ENCODE measurements around the gene PCDHGA10. TPM values are rescaled to one million over a fixed set of nuclear protein-coding genes. Genes with fewer than 3 reads are reported as not detected.
"Not testable (repeated sequence)": the region's sequence is repeated elsewhere in the genome, so short reads cannot be mapped to it uniquely, and the experiment has no call there.

The PCDHGA10 gene
- 8.9 TPM for total RNA-seq

DNA sequence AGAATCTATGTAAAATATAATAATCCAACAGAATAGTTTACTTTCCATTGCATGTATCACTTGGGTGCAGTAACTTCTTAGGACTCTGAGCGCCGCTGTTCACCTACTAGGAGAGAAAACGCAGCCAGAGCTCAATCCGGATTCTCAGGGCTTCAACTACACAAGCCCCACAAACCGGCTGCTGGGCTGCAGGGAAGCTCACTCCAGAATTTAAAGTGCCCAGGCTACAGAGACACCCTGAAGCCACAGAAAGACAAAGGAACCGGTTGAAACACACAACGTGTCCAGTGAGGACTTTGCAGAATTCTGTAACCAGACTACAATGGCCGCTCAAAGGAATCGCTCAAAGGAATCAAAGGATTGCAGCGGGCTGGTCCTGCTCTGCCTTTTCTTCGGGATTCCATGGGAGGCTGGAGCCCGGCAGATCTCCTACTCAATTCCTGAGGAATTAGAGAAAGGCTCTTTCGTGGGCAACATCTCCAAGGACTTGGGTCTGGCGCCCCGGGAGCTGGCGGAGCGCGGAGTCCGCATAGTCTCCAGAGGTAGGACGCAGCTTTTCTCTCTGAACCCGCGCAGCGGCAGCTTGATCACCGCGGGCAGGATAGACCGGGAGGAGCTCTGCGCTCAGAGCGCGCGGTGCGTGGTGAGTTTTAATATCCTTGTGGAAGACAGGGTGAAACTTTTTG is at the start of gene PCDHGA10:
Gene PCDHGA10 (plus strand): TSS at position 134 of the 686 bp plus-strand sequence. CDS start 189 bp downstream, at position 323.
- peak; percentile 59 for DNase-seq (ENCODE audit: low spot score)
- peak; percentile 39 for ATAC-seq
- intact Hi-C loops (cut with DNase I) = no loop called here

DNA sequence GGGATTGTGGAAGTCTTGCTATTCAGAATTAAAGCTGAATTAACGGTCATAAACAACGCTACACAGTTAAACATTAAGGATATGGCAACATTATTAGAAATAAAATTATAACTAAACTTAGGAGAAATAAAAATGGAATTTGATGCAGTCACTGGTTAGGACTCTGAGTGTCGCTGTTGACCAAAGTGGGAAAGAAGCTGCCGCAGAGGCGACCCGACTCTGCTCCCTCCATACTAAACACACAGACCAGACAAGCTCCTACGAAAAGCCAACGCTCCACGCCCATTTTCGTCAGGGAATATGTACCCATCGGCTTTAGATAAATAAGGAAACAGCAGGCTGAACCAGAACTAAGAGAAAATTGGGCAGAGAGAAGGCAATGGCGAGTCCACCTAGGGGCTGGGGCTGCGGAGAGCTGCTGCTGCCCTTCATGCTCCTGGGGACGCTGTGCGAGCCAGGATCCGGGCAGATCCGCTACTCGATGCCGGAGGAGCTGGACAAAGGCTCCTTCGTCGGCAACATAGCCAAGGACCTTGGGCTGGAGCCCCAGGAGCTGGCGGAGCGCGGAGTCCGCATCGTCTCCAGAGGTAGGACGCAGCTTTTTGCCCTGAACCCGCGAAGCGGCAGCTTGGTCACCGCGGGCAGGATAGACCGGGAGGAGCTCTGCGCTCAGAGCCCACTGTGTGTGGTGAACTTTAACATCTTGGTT is 48.7 kb upstream of the PCDHGA10 start, which contains the start of gene PCDHGA5:
Gene PCDHGA5 (plus strand): TSS at position 211 of the 709 bp plus-strand sequence. CDS start 169 bp downstream, at position 380.
- ATAC-seq (no peak), DNase-seq (ENCODE audit: low spot score) (no peak)
- intact Hi-C loops (cut with DNase I) = no loop called here

GRCh38 chr5:141366016-141366896 is 46.5 kb upstream of the PCDHGA10 start:
- DNase-seq (ENCODE audit: low spot score) (no peak), ATAC-seq (no peak)
- intact Hi-C loops (cut with DNase I) = no loop called here

DNA sequence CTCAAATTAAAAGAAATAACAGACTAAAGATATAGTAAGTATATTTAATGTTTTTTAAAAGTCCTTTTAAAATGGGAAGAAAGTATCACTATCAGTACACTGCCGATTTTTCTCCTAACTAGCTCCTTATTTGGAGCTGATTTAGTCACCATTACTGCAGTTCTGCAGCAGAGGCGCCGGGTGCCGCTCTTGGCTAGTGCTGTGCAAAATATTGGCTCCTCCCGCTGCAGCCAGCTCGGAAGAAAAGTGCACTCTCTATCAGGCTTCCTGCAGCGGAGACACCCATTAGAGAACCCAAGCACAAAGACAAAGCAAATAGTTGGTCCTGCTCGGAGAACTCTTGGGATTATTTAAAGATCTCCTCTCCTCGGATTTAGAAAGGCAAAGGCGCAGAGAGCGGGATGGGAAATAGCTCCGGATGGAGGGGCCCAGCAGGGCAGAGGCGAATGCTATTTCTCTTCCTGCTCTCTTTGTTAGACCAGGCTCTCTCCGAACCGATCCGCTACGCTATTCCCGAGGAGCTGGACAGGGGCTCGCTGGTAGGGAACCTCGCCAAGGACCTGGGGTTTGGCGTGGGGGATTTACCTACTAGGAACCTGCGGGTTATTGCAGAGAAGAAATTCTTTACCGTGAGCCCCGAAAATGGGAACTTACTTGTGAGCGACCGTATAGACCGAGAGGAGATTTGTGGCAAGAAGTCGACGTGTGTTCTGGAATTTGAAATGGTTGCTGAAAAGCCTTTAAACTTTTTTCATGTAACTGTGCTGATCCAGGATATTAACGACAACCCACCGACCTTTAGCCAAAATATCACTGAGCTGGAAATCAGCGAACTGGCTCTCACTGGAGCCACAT is 42.6 kb upstream of the PCDHGA10 start, which contains the start of gene PCDHGB3:
Gene PCDHGB3 (plus strand): TSS at position 249 of the 855 bp plus-strand sequence. CDS start 153 bp downstream, at position 402.
- ATAC-seq (peak; percentile 61), DNase-seq (ENCODE audit: low spot score) (no peak)
- intact Hi-C loops (cut with DNase I) = no loop called here

DNA sequence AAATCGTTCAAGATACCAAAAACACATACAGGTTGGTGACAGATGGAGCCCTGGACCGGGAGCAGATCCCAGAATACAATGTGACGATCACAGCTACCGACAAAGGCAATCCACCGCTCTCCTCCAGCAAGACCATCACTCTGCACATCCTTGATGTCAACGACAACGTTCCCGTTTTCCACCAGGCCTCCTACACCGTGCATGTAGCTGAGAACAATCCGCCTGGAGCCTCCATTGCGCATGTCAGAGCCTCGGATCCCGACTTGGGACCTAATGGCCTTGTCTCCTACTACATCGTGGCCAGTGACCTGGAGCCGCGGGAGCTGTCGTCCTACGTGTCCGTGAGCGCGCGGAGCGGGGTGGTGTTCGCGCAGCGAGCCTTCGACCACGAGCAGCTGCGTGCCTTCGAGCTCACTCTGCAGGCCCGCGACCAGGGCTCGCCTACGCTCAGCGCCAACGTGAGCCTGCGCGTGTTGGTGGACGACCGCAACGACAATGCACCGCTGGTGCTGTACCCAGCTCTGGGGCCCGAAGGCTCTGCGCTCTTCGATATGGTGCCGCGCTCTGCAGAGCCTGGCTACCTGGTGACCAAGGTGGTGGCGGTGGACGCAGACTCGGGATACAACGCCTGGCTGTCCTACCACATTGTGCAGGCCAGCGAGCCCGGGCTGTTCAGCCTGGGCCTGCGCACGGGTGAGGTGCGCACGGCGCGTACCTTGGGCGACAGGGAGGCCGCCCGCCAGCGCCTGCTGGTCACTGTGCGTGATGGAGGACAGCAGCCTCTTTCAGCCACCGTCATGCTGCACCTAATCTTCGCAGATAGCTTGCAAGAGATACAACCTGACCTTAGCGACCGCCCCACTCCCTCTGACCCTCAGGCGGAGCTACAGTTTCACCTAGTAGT is 41.0 kb upstream of the PCDHGA10 start:
- no peak for ATAC-seq
- intact Hi-C loops (cut with DNase I) = no loop called here
- DNase-seq (ENCODE audit: low spot score) = no peak

DNA sequence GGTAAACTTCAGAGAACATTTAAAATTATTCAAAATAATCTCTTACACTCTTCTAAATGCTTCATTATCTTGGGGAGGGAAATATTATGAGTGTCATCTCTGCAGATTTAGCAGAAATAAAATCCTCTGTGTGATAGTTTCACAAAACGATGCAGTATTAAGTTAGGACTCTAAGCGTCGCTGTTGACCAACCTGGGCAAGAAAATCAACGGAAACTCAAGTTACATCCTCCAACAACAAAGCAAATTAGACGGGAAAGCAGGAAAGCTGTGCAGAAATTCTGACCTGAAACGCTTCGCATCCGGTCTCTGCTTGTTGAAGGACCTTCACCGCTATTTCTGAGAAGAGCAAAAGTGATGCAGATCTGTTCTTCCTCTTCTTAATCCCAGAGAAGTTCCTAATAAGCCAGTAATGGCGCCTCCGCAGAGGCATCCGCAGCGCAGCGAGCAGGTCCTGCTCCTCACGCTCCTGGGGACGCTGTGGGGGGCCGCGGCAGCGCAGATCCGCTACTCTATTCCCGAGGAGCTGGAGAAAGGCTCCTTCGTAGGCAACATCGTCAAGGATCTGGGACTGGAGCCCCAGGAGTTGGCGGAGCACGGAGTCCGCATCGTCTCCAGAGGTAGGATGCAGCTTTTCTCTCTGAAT is 39.0 kb upstream of the PCDHGA10 start, which contains the start of gene PCDHGA6:
Gene PCDHGA6 (plus strand): TSS at position 219 of the 645 bp plus-strand sequence. CDS start 193 bp downstream, at position 412.
- ATAC-seq (no peak), DNase-seq (ENCODE audit: low spot score) (no peak)
- intact Hi-C loops (cut with DNase I) = no loop called here

GRCh38 chr5:141374627-141375026 is 38.2 kb upstream of the PCDHGA10 start:
- ATAC-seq (no peak), DNase-seq (ENCODE audit: low spot score) (no peak)
- intact Hi-C loops (cut with DNase I) = no loop called here

GRCh38 chr5:141375444-141376155 is 37.2 kb upstream of the PCDHGA10 start:
- ATAC-seq; DNase-seq (ENCODE audit: low spot score); intact Hi-C loops (cut with DNase I): not testable (repeated sequence)

GRCh38 chr5:141382469-141383294 is 30.1 kb upstream of the PCDHGA10 start, which contains the start of gene PCDHGA7:
PCDHGA7 (plus strand) TSS chr5:141382742; CDS start chr5:141382900, 158 bp downstream.
- DNase-seq (ENCODE audit: low spot score) (no peak), ATAC-seq (no peak)
- intact Hi-C loops (cut with DNase I) = no loop called here

DNA sequence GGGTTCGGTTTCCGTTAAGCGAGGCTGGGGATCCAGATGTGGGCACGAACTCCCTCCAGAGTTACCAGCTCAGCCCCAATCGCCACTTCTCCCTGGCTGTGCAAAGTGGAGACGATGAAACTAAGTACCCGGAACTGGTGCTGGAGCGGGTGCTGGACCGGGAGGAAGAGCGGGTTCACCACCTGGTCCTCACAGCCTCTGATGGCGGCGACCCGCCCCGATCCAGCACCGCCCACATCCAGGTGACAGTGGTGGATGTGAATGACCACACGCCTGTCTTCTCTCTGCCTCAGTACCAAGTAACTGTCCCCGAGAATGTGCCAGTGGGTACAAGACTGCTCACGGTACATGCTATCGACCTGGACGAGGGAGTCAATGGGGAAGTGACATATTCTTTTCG is 29.4 kb upstream of the PCDHGA10 start:
- ATAC-seq (no peak), DNase-seq (ENCODE audit: low spot score) (no peak)
- intact Hi-C loops (cut with DNase I) = no loop called here

GRCh38 chr5:141384471-141385267 is 28.1 kb upstream of the PCDHGA10 start:
- ATAC-seq = no peak
- intact Hi-C loops (cut with DNase I) = no loop called here
- no peak for DNase-seq (ENCODE audit: low spot score)

DNA sequence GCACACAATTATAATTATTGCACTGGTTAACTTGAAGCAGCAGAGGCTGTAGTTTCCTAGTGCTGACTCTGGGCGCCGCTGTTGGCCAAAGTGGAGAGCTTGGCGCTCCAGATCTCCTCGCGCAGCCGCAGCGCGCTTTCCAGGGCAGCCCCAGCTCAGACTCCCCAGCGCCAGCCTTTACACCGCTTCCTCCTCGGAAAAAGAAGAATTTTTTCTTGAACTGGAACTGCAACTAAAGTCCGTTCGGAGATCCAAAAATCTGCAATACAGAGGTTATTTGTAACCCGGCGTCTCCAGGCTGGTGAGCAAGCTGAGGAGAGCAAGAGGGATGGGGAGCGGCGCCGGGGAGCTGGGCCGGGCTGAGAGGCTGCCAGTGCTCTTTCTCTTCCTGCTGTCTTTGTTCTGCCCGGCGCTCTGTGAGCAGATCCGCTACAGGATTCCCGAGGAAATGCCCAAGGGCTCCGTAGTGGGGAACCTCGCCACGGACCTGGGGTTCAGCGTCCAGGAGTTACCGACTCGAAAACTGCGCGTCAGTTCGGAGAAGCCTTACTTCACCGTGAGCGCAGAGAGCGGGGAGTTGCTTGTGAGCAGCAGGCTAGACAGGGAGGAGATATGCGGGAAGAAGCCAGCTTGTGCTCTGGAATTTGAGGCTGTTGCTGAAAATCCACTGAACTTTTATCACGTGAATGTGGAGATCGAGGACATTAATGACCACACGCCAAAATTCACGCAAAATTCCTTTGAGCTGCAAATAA is 25.1 kb upstream of the PCDHGA10 start, which contains the start of gene PCDHGB4:
Gene PCDHGB4 (plus strand): TSS at position 142 of the 755 bp plus-strand sequence. CDS start 187 bp downstream, at position 329.
- ATAC-seq (peak; percentile 51), DNase-seq (ENCODE audit: low spot score) (peak; percentile 61)
- intact Hi-C loops (cut with DNase I) = not testable (repeated sequence)

GRCh38 chr5:141388661-141389060 is 24.1 kb upstream of the PCDHGA10 start:
- intact Hi-C loops (cut with DNase I) = no loop called here
- no peak for ATAC-seq
- no peak for DNase-seq (ENCODE audit: low spot score)
